ENCODE data around the gene DNASE1L1. TPM values are rescaled to one million over a fixed set of nuclear protein-coding genes. Genes with fewer than 3 reads are reported as not detected.

The DNASE1L1 gene
- total RNA-seq, 4 donors from 2014 or later = 40.7 to 92.9 (median 61.6) TPM

DNA sequence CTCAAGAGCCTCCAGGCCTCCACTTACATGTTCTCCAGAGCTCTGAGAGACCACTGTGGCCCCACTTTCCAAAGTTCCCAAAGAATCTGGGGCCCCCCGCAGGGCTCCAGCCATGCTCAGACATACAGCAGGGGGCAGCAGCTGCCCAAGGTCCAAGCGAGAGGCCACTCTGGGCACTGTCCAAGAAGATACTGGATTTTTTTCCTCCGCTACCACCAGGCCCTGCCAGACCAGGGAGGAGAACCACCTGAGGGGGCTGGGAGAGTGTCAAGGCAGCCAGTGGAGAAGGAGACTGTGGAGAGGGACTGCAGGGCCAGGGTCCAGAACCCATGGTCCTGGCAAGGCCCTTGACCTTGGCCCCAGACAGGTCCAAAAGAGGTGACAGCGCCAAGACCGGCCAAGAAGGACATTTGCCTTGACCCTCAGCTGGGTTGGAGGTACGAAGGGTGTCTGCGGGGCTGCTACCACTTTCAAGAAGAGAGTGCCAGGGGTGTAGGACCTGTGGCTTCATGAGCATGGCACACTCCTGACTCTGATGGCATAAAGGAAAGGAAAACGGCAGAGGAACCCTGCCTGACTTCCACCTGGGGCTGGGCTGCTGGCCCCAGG lies 24.7 kb downstream of the DNASE1L1 start:
- DNase-seq = peak; percentile 17 to 45
- H3K4me1 ChIP-seq = peaks cover 0 to 10% of the 10 kb centered on the region in 2 donors
- no peaks in the 10 kb centered on the region for H3K27me3 ChIP-seq
- H3K4me3 ChIP-seq (replicated peaks in 1 of 3) = no peak overlapping the region
- intact Hi-C loops (cut with DNase I) = loop anchor here (5.0 kb wide), 1 partner anchor 52 kb away; no protein-coding TSS in a partner anchor
- no peak overlapping the region for H3K27ac ChIP-seq
- TF ChIP-seq POLR2A (IDR thresholded peaks at IDR 0.05) = no peak
- TF ChIP-seq, protein P1, sequence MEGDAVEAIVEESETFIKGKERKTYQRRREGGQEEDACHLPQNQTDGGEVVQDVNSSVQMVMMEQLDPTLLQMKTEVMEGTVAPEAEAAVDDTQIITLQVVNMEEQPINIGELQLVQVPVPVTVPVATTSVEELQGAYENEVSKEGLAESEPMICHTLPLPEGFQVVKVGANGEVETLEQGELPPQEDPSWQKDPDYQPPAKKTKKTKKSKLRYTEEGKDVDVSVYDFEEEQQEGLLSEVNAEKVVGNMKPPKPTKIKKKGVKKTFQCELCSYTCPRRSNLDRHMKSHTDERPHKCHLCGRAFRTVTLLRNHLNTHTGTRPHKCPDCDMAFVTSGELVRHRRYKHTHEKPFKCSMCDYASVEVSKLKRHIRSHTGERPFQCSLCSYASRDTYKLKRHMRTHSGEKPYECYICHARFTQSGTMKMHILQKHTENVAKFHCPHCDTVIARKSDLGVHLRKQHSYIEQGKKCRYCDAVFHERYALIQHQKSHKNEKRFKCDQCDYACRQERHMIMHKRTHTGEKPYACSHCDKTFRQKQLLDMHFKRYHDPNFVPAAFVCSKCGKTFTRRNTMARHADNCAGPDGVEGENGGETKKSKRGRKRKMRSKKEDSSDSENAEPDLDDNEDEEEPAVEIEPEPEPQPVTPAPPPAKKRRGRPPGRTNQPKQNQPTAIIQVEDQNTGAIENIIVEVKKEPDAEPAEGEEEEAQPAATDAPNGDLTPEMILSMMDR (IDR thresholded peaks at IDR 0.05) = peak in 3 of 6 experiments; percentile 40 to 44 (median 42)
- H3K9me3 ChIP-seq = no peaks in the 10 kb centered on the region
- WGBS, 2 donors = 77 to 95% methylated on average over 3 to 6 of the region's 8 CpGs
- no peaks in the 10 kb centered on the region for H3K36me3 ChIP-seq

DNA sequence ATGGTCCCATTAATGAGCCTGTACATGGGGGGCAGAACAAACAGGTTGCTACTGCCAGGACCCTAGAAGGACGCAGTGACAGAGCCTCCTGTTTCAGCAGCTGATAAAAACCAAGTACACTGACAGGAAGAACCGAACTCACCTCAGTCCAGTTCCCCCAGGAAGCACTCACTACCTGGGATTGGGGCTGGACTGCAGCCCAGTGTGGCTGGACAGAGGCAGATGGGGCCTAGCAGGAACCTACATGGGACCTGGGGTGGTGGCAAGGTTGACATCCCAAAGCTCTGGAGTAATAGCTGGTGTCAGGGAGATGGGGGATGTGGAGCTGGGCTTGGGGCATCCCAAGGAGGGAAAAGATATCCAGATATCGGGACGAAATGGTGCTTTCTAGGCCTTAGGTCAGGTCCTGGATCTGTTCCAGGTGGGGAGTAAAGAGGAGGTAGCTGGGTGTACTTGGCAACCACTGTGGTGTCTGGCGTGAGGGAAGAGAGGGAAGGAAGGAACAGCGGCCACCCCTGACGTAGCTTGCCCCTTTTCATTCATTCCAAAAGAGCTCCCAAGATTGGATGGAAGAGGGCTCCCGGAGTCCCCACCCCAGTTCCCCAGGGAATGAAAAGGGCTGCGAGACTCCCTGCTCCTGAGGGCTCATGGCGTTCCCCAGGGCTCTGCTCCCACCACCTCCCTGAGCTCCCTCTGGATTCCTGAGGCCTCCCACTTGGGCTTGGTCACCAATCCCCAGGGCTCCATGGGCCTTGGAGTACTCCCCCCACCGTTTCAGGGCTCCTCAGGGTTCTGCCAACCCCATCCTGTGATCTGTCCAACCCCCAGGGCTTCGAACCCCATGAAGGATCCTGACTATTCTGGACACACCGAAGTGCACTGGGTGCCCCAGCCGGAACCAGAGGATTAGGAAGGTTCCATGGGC lies 25.4 kb downstream of the DNASE1L1 start:
- no peaks in the 10 kb centered on the region for H3K36me3 ChIP-seq
- intact Hi-C loops (cut with DNase I) = loop anchor here (5.0 kb wide), 1 partner anchor 51 kb away; no protein-coding TSS in a partner anchor
- no peaks in the 10 kb centered on the region for H3K9me3 ChIP-seq
- WGBS, 2 donors = 55 to 58% methylated on average over 8 to 9 of the region's 14 CpGs
- DNase-seq = no peak
- no peak overlapping the region for H3K27ac ChIP-seq
- TF ChIP-seq, protein P1 (IDR thresholded peaks at IDR 0.05) = no peak
- TF ChIP-seq POLR2A (IDR thresholded peaks at IDR 0.05) = no peak
- H3K4me3 ChIP-seq (replicated peaks in 1 of 3) = no peak overlapping the region
- H3K27me3 ChIP-seq = no peaks in the 10 kb centered on the region
- H3K4me1 ChIP-seq = peaks cover 0 to 10% of the 10 kb centered on the region in 2 donors

DNA sequence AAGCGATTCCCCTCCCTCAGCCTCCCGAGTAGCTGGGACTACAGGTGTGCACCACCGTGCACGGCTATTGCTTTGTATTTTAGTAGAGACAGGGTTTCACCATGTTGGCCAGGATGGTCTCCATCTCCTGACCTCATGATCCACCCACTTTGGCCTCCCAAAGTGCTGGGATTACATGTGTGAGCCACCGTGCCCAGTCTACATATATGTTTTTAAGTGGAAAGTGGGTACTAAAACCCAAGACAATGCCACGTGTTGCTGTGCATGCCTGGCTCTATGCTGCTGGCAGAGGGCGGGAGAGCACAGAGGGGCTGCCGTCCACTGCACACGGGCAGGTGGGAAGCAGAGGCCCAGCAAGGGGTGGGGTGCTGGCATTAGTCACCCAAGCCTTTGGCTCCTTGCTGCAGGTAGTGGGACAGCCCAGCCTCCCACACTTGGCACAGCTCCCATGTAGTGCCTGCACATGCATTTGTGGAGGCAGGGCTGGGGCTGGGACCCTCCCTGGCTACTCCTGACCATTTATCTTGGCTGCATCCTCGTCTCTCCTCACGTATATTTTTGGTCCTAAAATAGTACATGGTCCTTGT lies 26.5 kb downstream of the DNASE1L1 start:
- Histone ChIP-seq H3K27me3 (no peaks in the 10 kb centered on the region), H3K36me3 (no peaks in the 10 kb centered on the region), H3K4me1 (peaks cover 5 to 10% of the 10 kb centered on the region in 2 donors), H3K27ac (no peak overlapping the region), H3K9me3 (no peaks in the 10 kb centered on the region), H3K4me3 (replicated peaks in 1 of 3) (no peak overlapping the region)
- DNase-seq = peak in 1 of 2 donors; percentile 21
- 45 to 81% methylated on average over 2 to 11 of the region's 11 CpGs for WGBS, 2 donors
- intact Hi-C loops (cut with DNase I) = loop anchor here (5.0 kb wide), 1 partner anchor 50 kb away; no protein-coding TSS in a partner anchor
- TF ChIP-seq, protein P1 (IDR thresholded peaks at IDR 0.05) = no peak
- TF ChIP-seq POLR2A (IDR thresholded peaks at IDR 0.05) = no peak

DNA sequence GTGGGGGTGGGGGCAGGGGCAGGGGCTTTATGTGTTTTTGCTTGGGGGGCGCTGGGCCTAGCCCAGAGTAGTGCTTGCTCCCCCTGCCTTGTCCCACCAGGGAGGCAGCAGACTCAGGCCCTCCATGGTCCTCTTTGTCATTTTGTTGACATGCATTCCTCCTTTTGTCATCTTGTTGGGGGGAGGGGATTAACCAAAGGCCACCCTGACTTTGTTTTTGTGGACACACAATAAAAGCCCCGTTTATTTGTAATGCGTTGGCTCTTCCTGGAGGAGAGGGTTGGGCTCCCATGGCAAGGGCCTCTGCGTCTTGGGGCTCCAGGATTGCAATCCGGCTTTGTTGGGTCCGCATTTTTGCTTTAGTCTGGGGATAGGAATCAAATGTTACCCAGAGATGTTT lies 27.8 kb downstream of the DNASE1L1 start:
- 68 to 79% methylated on average over 5 to 6 of the region's 6 CpGs for WGBS, 2 donors
- no peak for TF ChIP-seq POLR2A (IDR thresholded peaks at IDR 0.05)
- H3K9me3 ChIP-seq = no peaks in the 10 kb centered on the region
- no peak for DNase-seq
- H3K4me3 ChIP-seq (replicated peaks in 1 of 3) = no peak overlapping the region
- H3K27ac ChIP-seq = no peak overlapping the region
- no peaks in the 10 kb centered on the region for H3K36me3 ChIP-seq
- intact Hi-C loops (cut with DNase I) = loop anchor here (5.0 kb wide), 1 partner anchor 49 kb away; no protein-coding TSS in a partner anchor
- no peaks in the 10 kb centered on the region for H3K27me3 ChIP-seq
- peaks cover 5 to 10% of the 10 kb centered on the region in 2 donors for H3K4me1 ChIP-seq

DNA sequence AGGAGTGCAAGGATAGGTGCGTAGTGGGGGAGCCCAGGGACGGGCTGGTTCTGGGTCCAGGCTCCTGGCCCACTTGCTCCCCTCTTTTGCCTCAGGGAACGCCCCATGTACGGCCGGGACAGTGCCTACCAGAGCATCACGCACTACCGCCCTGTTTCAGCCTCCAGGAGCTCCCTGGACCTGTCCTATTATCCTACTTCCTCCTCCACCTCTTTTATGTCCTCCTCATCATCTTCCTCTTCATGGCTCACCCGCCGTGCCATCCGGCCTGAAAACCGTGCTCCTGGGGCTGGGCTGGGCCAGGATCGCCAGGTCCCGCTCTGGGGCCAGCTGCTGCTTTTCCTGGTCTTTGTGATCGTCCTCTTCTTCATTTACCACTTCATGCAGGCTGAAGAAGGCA lies 28.3 kb downstream of the DNASE1L1 start:
- TF ChIP-seq POLR2A (IDR thresholded peaks at IDR 0.05) = no peak
- TF ChIP-seq, protein P1 (IDR thresholded peaks at IDR 0.05) = no peak
- Histone ChIP-seq H3K27ac (peak overlapping the region in 1 of 3 donors; percentile 90), H3K9me3 (no peaks in the 10 kb centered on the region), H3K4me3 (replicated peaks in 1 of 3) (peak overlapping the region in 1 of 3 donors; percentile 58), H3K27me3 (no peaks in the 10 kb centered on the region), H3K36me3 (no peaks in the 10 kb centered on the region), H3K4me1 (peaks cover 5 to 10% of the 10 kb centered on the region in 2 donors)
- WGBS, 2 donors = 90 to 96% methylated on average over 13 to 14 of the region's 14 CpGs
- intact Hi-C loops (cut with DNase I) = loop anchor here (5.0 kb wide), 1 partner anchor 48 kb away; no protein-coding TSS in a partner anchor
- DNase-seq = no peak

Measured in thyroid gland (tissue), 4 donors.